CD14-positive monocyte (primary cell): ENCODE data around the gene IL34. TPM values are rescaled to one million over a fixed set of nuclear protein-coding genes. Genes with fewer than 3 reads are reported as not detected.

Experiments
- DNase-seq, 3 donors: peaks; one replicate each; pipeline ENCODE4 v3.0.0-alpha.2; 2011 to 2022
- H2AFZ ChIP-seq: 2 replicates; pipeline ENCODE4 v1.6.0; 2012; ENCODE audit warnings: mild to moderate bottlenecking, low read depth, low read length, inconsistent platforms; ENCODE audit not compliant: insufficient read depth, poor library complexity, severe bottlenecking
- H3K27ac ChIP-seq, 2 donors: 1 replicate in 1 of 2; 2 replicates in 1 of 2; pipeline ENCODE4 v1.5.1; 2012 to 2013; ENCODE audit warnings: low read length in 2 of 2, control low read depth in 1 of 2, inconsistent platforms in 1 of 2, low read depth in 1 of 2, mild to moderate bottlenecking in 1 of 2
- H3K27me3 ChIP-seq, 2 donors: one replicate each; pipeline versions ENCODE4 v1.6.0 to v1.6.1; 2011 to 2013; ENCODE audit warnings: low read length in 2 of 2; ENCODE audit not compliant: control insufficient read depth in 2 of 2, insufficient read depth in 2 of 2
- H3K36me3 ChIP-seq, 2 donors: replicated peaks in 1 of 2; 1 replicate in 1 of 2; 2 replicates in 1 of 2; pipeline versions ENCODE4 v1.5.1 to v1.6.1; 2012 to 2013; ENCODE audit warnings: low read length in 2 of 2, control low read depth in 1 of 2, inconsistent platforms in 1 of 2, mild to moderate bottlenecking in 1 of 2; ENCODE audit not compliant: insufficient read depth in 2 of 2, control insufficient read depth in 1 of 2
- H3K4me1 ChIP-seq, 2 donors: 1 replicate in 1 of 2; 2 replicates in 1 of 2; pipeline versions ENCODE4 v1.5.1 to v1.6.1; 2012 to 2013; ENCODE audit warnings: low read length in 2 of 2, control low read depth in 1 of 2, inconsistent platforms in 1 of 2, mild to moderate bottlenecking in 1 of 2, moderate library complexity in 1 of 2; ENCODE audit not compliant: insufficient read depth in 2 of 2, control insufficient read depth in 1 of 2
- H3K4me2 ChIP-seq: replicated peaks from 2 replicates; pipeline ENCODE3; 2012; ENCODE audit warnings: low read length, moderate library complexity, mild to moderate bottlenecking; ENCODE audit not compliant: poor library complexity, severe bottlenecking; ENCODE audit errors: extremely low read depth
- H3K4me3 ChIP-seq, 3 experiments: fragments of 200-600 bp in 1 of 3; sonication (generic) in 1 of 3; replicated peaks in 1 of 3; 1 replicate in 2 of 3; 2 replicates in 1 of 3; pipeline ENCODE4 v1.5.1; 2011 to 2013; ENCODE audit warnings: low read length in 3 of 3, mild to moderate bottlenecking in 3 of 3, control low read depth in 2 of 3, low read depth in 2 of 3, inconsistent platforms in 1 of 3, moderate library complexity in 1 of 3
- H3K79me2 ChIP-seq: 2 replicates; pipeline ENCODE4 v1.6.0; 2012; ENCODE audit warnings: mild to moderate bottlenecking, control low read depth, inconsistent platforms, low read length, moderate library complexity; ENCODE audit not compliant: insufficient read depth
- H3K9ac ChIP-seq: 2 replicates; pipeline ENCODE4 v1.6.0; 2017; ENCODE audit warnings: low read length, mild to moderate bottlenecking; ENCODE audit not compliant: insufficient read depth, poor library complexity, severe bottlenecking
- H3K9me3 ChIP-seq, 2 donors: replicated peaks in 1 of 2; 1 replicate in 1 of 2; 2 replicates in 1 of 2; pipeline versions ENCODE4 v1.5.1 to v1.6.1; 2012 to 2013; ENCODE audit warnings: low read length in 2 of 2, control low read depth in 1 of 2; ENCODE audit not compliant: control insufficient read depth in 1 of 2, insufficient read depth in 1 of 2
- H4K20me1 ChIP-seq: 2 replicates; pipeline ENCODE4 v1.6.0; 2012; ENCODE audit warnings: mild to moderate bottlenecking, low read length, control low read depth, moderate library complexity; ENCODE audit not compliant: insufficient read depth
- H3K27ac Mint-ChIP-seq, 7 donors: one replicate each; pipeline ENCODE4 v1.8.0; 2020; ENCODE audit warnings: mild to moderate bottlenecking in 7 of 7, mixed read lengths in 7 of 7, moderate library complexity in 6 of 7, inconsistent platforms in 2 of 7
- H3K27me3 Mint-ChIP-seq, 3 donors: one replicate each; pipeline ENCODE4 v1.8.0; 2021 to 2022; ENCODE audit warnings: low read depth in 3 of 3, mild to moderate bottlenecking in 3 of 3, mixed read lengths in 3 of 3, moderate library complexity in 3 of 3, inconsistent platforms in 1 of 3
- H3K36me3 Mint-ChIP-seq, 2 donors: one replicate each; pipeline ENCODE4 v1.8.0; 2020; ENCODE audit warnings: mixed read lengths in 2 of 2, inconsistent platforms in 1 of 2, mild to moderate bottlenecking in 1 of 2
- H3K4me1 Mint-ChIP-seq: one replicate; pipeline ENCODE4 v1.8.0; 2020; ENCODE audit warnings: mild to moderate bottlenecking, mixed read lengths
- H3K4me3 Mint-ChIP-seq, 2 donors: one replicate each; pipeline ENCODE4 v1.8.0; 2020; ENCODE audit warnings: mild to moderate bottlenecking in 2 of 2, mixed read lengths in 2 of 2, moderate library complexity in 1 of 2
- H3K9me3 Mint-ChIP-seq, 7 donors: one replicate each; pipeline ENCODE4 v1.8.0; 2020 to 2022; ENCODE audit warnings: mixed read lengths in 7 of 7, mild to moderate bottlenecking in 6 of 7, moderate library complexity in 6 of 7, inconsistent platforms in 2 of 7
- WGBS: methylation state at CpG from one replicate; pipeline ENCODE4 v1.1.5; 2013; ENCODE audit warnings: missing lambda C conversion rate; ENCODE audit not compliant: insufficient coverage; 5-methylcytosine and 5-hydroxymethylcytosine counted together
- intact Hi-C, 2 donors: fragments of 100-400 bp; cut with micrococcal nuclease; formaldehyde crosslinking; loops; one replicate each; pipeline versions ENCODE4 v1.15.0 to v1.15.1; 2023
- polyA plus RNA-seq, 3 donors: library from polyadenylated mRNA; depleted of rRNA in 1 of 3; unstranded in 2 of 3; stranded (reverse) in 1 of 3; fragments of 300-500 nt in 2 of 3; fragments of >200 nt in 1 of 3; fragmentation: Illumina TruSeq in 2 of 3; gene quantifications; 1 replicate in 2 of 3; 2 replicates in 1 of 3; pipeline ENCODE4 v1.2.3, GENCODE V29; 2012 to 2021
- TF ChIP-seq, protein P1 (sequence below): fragments of 200-600 bp; IDR thresholded peaks from one replicate; pipeline ENCODE4 v1.8.0; 2022; ENCODE audit warnings: antibody characterized with exemption, mild to moderate bottlenecking

Gene IL34
- polyA plus RNA-seq, 3 donors = not detected

DNA sequence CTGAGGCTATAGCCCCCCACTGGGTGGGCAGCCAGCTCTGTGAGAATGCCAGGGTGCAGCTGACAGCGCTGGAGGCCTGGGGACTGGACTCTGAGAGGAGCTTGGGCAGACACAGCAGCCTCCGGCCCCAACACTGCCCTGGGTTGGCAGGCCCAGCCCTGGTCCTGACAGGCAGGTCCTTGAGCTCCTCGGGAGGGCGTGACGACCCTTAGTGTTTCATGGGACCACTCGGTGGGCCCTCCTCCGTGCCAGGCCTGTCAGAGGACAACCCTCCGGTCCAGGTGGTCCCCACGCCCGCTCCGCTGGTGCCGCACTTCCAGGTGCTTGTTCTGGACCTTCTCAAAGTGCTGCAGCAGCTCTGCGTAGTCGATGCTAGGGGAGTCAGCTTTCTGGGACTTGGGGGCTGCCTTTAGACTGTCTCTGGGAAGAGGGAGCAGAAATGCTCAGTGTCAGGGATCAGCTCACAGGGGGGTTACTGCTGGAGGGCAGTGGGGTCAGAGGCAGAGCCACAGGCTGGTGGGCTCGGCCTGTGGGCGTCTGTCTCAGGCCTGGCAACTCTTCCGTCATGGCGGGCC, 41.4 kb downstream of the IL34 start:
- no peaks in the 10 kb centered on the region for H3K79me2 ChIP-seq
- Mint-ChIP-seq H3K4me1 (peaks cover 8% of the 10 kb centered on the region), H3K27me3 (peaks cover 15 to 31% (median 19%) of the 10 kb centered on the region in 3 donors), H3K9me3 (peaks cover 0 to 3% (median 2%) of the 10 kb centered on the region in 7 donors), H3K27ac (peak overlapping the region in 1 of 7 donors; percentile 75), H3K36me3 (peaks cover 12 to 35% of the 10 kb centered on the region in 2 donors), H3K4me3 (no peak overlapping the region)
- H3K9me3 ChIP-seq = no peaks in the 10 kb centered on the region
- H3K4me1 ChIP-seq = peaks cover 4 to 10% of the 10 kb centered on the region in 2 donors
- TF ChIP-seq, protein P1, sequence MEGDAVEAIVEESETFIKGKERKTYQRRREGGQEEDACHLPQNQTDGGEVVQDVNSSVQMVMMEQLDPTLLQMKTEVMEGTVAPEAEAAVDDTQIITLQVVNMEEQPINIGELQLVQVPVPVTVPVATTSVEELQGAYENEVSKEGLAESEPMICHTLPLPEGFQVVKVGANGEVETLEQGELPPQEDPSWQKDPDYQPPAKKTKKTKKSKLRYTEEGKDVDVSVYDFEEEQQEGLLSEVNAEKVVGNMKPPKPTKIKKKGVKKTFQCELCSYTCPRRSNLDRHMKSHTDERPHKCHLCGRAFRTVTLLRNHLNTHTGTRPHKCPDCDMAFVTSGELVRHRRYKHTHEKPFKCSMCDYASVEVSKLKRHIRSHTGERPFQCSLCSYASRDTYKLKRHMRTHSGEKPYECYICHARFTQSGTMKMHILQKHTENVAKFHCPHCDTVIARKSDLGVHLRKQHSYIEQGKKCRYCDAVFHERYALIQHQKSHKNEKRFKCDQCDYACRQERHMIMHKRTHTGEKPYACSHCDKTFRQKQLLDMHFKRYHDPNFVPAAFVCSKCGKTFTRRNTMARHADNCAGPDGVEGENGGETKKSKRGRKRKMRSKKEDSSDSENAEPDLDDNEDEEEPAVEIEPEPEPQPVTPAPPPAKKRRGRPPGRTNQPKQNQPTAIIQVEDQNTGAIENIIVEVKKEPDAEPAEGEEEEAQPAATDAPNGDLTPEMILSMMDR = no peak
- DNase-seq = no peak
- peaks cover 6 to 28% of the 10 kb centered on the region in 2 donors for H3K36me3 ChIP-seq
- peaks cover 10% of the 10 kb centered on the region for H4K20me1 ChIP-seq
- H3K4me2 ChIP-seq = no peak overlapping the region
- no peak overlapping the region for H2AFZ ChIP-seq
- no peak overlapping the region for H3K9ac ChIP-seq
- H3K4me3 ChIP-seq = no peak overlapping the region
- no peak overlapping the region for H3K27ac ChIP-seq
- intact Hi-C loops = no loop called here
- 96% methylated on average over 18 of the region's 18 CpGs for WGBS
- H3K27me3 ChIP-seq = peaks cover 4 to 21% of the 10 kb centered on the region in 2 donors

DNA sequence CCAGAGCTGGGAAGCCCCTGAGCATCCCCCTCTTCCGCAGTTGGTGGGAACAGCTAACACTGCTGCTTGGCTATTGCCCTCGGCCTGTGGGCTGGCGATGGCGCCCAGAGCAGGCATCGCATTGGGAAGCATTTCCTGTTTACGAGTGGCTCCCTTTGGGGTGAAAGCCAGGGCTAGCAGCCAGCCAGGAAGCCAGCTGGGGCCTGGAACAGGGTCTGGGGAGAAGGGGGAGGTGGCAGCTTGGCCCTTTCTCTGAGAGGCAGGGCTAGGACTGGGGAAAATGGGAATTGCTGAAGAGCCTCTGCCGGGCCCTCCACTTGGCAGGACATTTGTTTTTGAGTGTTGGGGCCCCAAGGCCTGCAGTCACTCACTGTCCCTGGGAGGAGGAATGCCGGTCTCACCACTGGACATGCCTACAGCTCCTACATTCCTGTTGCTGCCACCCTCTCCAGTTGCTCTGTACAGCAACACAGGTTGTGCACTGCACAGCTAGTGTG, 41.9 kb downstream of the IL34 start:
- peak overlapping the region in 2 of 7 donors; percentile 61 to 75 for H3K27ac Mint-ChIP-seq
- no peak overlapping the region for H3K4me3 Mint-ChIP-seq
- Histone ChIP-seq H3K4me3 (no peak overlapping the region), H4K20me1 (peaks cover 10% of the 10 kb centered on the region), H3K4me2 (no peak overlapping the region), H3K36me3 (peaks cover 6 to 30% of the 10 kb centered on the region in 2 donors), H2AFZ (no peak overlapping the region), H3K9me3 (no peaks in the 10 kb centered on the region), H3K4me1 (peaks cover 4 to 10% of the 10 kb centered on the region in 2 donors), H3K27ac (no peak overlapping the region), H3K9ac (no peak overlapping the region), H3K79me2 (no peaks in the 10 kb centered on the region), H3K27me3 (peaks cover 4 to 21% of the 10 kb centered on the region in 2 donors)
- no peak for DNase-seq
- H3K9me3 Mint-ChIP-seq = peaks cover 0 to 4% (median 2%) of the 10 kb centered on the region in 7 donors
- intact Hi-C loops = no loop called here
- TF ChIP-seq, protein P1 = no peak
- 58% methylated on average over 7 of the region's 8 CpGs for WGBS
- H3K27me3 Mint-ChIP-seq = peaks cover 15 to 28% (median 19%) of the 10 kb centered on the region in 3 donors
- peaks cover 8% of the 10 kb centered on the region for H3K4me1 Mint-ChIP-seq
- peaks cover 12 to 40% of the 10 kb centered on the region in 2 donors for H3K36me3 Mint-ChIP-seq
